Measurements from ENCODE around the gene TRAK2.
"Not testable (repeated sequence)": the region's sequence is repeated elsewhere in the genome, so short reads cannot be mapped to it uniquely, and the experiment has no call there.

TRAK2 gene

DNA sequence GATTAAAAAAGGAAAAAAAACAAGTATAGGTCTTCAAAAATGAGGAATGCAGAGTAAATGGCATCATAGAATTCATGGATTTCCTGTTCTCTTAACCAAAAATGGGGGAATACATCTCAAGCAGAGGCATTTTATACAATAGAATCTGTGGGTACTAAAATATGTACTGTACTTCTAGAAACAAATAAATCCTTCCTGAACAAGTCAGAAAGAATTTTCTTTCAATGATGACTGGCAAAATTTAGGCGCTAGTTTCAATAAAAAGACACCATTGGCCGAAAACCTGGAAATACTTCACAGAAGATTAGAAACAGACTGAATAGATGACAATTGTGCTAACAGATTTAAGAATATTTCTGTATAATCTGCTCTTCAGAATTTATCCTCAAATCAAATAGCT is 15.1 kb downstream of the TRAK2 start:
- H3K4me3 ChIP-seq (ENCODE audit: low read length) = no peak overlapping the region
- peak; percentile 61 for DNase-seq (ENCODE audit: low read depth)
- TF ChIP-seq, protein P1, sequence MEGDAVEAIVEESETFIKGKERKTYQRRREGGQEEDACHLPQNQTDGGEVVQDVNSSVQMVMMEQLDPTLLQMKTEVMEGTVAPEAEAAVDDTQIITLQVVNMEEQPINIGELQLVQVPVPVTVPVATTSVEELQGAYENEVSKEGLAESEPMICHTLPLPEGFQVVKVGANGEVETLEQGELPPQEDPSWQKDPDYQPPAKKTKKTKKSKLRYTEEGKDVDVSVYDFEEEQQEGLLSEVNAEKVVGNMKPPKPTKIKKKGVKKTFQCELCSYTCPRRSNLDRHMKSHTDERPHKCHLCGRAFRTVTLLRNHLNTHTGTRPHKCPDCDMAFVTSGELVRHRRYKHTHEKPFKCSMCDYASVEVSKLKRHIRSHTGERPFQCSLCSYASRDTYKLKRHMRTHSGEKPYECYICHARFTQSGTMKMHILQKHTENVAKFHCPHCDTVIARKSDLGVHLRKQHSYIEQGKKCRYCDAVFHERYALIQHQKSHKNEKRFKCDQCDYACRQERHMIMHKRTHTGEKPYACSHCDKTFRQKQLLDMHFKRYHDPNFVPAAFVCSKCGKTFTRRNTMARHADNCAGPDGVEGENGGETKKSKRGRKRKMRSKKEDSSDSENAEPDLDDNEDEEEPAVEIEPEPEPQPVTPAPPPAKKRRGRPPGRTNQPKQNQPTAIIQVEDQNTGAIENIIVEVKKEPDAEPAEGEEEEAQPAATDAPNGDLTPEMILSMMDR (conservative IDR thresholded peaks at IDR 0.05; ENCODE audit: low read length) = no peak

DNA sequence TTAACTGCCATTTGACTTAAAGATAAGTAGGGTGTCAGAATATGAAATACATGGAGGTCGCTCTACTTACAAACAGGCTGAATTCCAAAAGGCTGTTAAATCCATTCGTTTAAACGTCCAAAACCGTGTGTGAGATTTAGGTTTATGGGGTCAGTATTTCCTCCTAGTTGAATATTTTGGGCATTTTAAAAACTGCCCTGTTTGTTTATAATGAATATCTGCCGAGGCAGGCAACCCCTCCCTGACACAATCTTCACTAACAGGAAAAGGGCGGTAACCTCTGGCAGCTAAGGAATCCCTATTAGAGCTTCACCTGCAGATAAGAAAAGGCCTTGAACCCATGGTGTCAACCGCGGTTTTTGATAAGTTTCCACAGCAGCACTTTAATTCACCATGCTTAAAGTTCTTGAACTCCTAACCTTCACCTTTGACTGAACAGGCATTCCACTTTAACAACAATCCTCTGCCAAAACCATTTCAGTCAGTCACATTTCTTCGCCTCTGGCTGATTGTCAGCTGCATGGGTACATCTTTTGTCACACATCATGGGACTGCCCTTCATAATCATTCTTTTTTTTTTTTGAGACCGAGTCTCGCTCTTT is 17.8 kb downstream of the TRAK2 start:
- TF ChIP-seq, protein P1 (conservative IDR thresholded peaks at IDR 0.05; ENCODE audit: low read length) = no peak
- no peak for DNase-seq (ENCODE audit: low read depth)
- H3K4me3 ChIP-seq (ENCODE audit: low read length) = no peak overlapping the region

DNA sequence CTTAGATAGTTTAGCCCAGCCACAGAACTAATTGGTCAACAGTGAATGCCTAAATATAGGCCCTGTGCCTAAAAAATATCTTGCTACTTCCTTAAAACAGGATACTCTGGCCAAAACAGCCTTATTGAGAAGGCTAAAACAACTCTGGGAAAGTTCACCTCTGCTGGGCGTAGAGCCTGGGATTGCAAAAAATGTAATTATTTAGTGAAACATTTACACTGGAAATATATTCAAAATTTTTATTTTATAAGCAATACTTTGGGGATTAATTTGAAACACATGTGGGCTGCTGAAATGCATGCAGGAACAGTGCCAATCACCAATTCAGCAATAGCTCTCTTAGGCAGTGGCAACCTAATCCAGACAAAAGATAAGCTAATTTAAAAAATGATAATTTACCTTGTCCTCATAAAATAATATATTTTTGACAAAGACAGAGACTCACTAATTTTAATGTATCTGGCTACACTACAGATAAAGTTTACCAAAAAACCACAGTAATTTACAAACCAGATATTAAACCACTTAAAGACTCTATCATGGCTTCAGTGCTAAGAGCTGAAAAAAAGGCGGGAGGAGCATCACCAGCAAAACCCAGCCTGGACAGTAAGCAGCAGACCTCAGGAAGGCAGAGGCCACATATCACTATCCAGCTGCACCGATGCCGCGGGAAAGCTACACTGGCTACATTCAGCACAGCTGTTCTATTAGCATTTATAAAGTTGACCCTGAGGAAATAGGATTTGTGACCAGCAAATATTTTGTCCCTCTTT is 18.5 kb downstream of the TRAK2 start:
- DNase-seq (ENCODE audit: low read depth) = peak; percentile 91
- TF ChIP-seq, protein P1 (conservative IDR thresholded peaks at IDR 0.05; ENCODE audit: low read length) = no peak
- H3K4me3 ChIP-seq (ENCODE audit: low read length) = no peak overlapping the region

DNA sequence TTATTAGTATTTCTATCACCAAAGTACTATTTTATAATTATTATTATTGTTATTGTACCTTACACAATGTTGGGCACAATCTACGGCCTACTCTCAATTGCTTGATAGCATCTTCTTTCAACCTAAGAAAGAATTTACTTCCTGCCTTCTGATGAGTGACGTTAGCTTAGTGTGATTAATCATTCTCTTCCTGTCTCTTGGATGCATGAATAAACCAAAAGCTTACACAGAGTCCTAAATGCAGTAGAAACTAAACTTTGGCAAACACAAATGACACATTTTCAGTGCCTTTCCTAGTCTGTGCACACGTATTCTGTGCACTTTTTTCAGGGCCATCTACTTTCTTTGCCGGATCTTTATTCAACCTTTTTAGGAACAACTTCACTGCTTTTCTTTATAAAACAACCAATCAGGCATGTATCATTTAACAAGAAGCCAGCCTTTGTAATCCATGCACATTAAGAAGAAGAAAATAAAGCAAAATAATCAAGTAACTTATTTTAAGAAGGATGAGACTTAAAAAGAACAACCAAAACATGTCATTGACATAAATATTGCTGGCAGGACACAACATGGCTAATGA is 19.1 kb downstream of the TRAK2 start:
- DNase-seq (ENCODE audit: low read depth) = peak; percentile 62
- TF ChIP-seq, protein P1 (conservative IDR thresholded peaks at IDR 0.05; ENCODE audit: low read length) = no peak
- H3K4me3 ChIP-seq (ENCODE audit: low read length) = no peak overlapping the region

DNA sequence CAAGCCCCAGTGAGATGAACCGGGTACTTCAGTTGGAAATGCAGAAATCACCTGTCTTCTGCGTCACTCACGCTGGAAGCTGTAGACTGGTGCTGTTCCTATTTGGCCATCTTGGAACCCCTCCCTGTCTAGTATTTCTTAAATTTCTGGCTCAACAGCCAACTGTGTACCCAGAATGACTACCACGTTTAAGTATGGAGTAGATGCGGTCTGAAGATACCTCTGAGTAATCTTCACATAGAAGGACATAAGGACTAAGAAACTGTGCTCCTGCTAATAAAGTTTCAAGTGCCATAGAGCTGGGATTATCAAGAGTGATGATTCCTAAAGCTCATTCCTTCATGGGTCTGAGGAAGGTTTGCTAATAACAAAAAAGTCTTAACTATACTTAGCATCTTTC is 20.4 kb downstream of the TRAK2 start:
- DNase-seq (ENCODE audit: low read depth) = no peak
- TF ChIP-seq, protein P1 (conservative IDR thresholded peaks at IDR 0.05; ENCODE audit: low read length) = no peak
- H3K4me3 ChIP-seq (ENCODE audit: low read length) = no peak overlapping the region

DNA sequence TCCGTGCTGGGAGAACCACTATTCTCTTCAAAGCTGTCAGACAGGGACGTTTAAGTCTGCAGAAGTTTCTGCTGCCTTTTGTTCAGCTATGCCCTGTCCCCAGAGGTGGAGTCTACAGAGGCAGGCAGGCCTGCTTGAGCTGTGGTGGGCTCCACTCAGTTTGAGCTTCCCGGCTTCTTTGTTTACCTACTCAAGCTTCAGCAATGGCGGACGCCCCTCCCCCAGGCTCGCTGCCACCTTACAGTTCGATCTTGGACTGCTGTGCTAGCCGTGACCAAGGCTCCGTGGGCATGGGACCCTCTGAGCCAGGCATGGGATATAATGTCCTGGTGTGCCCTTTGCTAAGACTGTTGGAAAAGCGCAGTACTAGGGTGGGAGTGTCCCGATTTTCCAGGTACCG is 20.9 kb downstream of the TRAK2 start:
- not testable (repeated sequence) for H3K4me3 ChIP-seq (ENCODE audit: low read length); DNase-seq (ENCODE audit: low read depth)

DNA sequence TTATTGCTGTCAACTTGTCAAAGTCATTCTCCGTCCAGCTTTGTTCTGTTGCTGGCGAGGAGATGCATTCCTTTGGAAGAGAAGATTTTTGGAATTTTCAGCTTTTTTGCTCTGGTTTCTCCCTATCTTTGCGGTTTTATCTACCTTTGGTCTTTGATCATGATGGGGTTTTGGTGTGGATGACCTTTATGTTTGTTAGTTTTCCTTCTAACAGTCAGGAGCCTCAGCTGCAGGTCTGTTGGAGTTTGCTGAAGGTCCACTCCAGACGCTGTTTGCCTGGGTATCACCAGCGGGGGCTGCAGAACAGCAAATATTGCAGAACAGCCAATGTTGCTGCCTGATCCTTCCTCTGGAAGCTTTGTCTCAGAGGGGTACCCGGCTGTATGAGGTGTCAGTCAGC is 21.4 kb downstream of the TRAK2 start:
- not testable (repeated sequence) for DNase-seq (ENCODE audit: low read depth); H3K4me3 ChIP-seq (ENCODE audit: low read length)

DNA sequence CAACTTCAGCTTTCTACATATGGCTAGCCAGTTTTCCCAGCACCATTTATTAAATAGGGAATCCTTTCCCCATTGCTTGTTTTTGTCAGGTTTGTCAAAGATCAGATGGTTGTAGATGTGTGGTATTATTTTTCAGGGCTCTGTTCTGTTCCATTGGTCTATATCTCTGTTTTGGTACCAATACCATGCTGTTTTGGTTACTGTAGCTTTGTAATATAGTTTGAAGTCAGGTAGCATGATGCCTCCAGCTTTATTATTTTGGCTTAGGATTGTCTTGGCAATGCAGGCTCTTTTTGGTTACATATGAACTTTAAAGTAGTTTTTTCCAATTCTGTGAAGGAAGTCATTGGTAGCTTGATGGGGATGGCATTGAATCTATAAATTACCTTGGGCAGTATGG is 22.9 kb downstream of the TRAK2 start:
- DNase-seq (ENCODE audit: low read depth); H3K4me3 ChIP-seq (ENCODE audit: low read length): not testable (repeated sequence)
